Small intestine (tissue), 7 donors: Measurements from ENCODE around the gene ZSCAN10. TPM values are rescaled to one million over a fixed set of nuclear protein-coding genes. Genes with fewer than 3 reads are reported as not detected.
"Not testable (repeated sequence)": the region's sequence is repeated elsewhere in the genome, so short reads cannot be mapped to it uniquely, and the experiment has no call there.

Experiments
- DNase-seq, 2 donors: peaks; one replicate each; pipeline versions ENCODE4 v3.0.0 to v3.0.0-alpha.2; 2013
- FAIRE-seq: peaks from 2 replicates; lab custom pipeline; 2012; peaks lifted over from hg19 to GRCh38; lab: Jason Lieb, UNC
- H3K27ac ChIP-seq, 3 donors: one replicate each; pipeline ENCODE4 v1.5.1; 2013; ENCODE audit warnings: low read length in 2 of 3, mild to moderate bottlenecking in 2 of 3, control low read depth in 1 of 3, inconsistent platforms in 1 of 3, low read depth in 1 of 3, moderate library complexity in 1 of 3
- H3K27me3 ChIP-seq, 3 donors: one replicate each; pipeline ENCODE4 v1.6.1; 2013; ENCODE audit warnings: low read length in 3 of 3, inconsistent platforms in 1 of 3; ENCODE audit not compliant: control insufficient read depth in 3 of 3, insufficient read depth in 3 of 3
- H3K36me3 ChIP-seq, 3 donors: one replicate each; pipeline ENCODE4 v1.6.1; 2013; ENCODE audit warnings: low read length in 3 of 3, inconsistent platforms in 1 of 3, low read depth in 1 of 3, mild to moderate bottlenecking in 1 of 3, moderate library complexity in 1 of 3; ENCODE audit not compliant: control insufficient read depth in 3 of 3, insufficient read depth in 2 of 3
- H3K4me1 ChIP-seq, 3 donors: one replicate each; pipeline ENCODE4 v1.6.1; 2013; ENCODE audit warnings: low read length in 2 of 3, inconsistent platforms in 1 of 3, low read depth in 1 of 3, mild to moderate bottlenecking in 1 of 3, moderate library complexity in 1 of 3; ENCODE audit not compliant: control insufficient read depth in 3 of 3, insufficient read depth in 2 of 3
- H3K4me3 ChIP-seq, 3 donors: one replicate each; pipeline ENCODE4 v1.5.1; 2013; ENCODE audit warnings: low read length in 3 of 3, control low read depth in 1 of 3, inconsistent platforms in 1 of 3, low read depth in 1 of 3, mild to moderate bottlenecking in 1 of 3, moderate library complexity in 1 of 3
- H3K9me3 ChIP-seq, 2 donors: one replicate each; pipeline ENCODE4 v1.6.1; 2013; ENCODE audit warnings: low read depth in 1 of 2, low read length in 1 of 2; ENCODE audit not compliant: control insufficient read depth in 2 of 2, insufficient read depth in 1 of 2
- WGBS, 3 donors: extraction: QIAGEN DNeasy Blood & Tissue Kit; methylation state at CpG; one replicate each; pipeline ENCODE4 v1.1.7; 2013; 5-methylcytosine and 5-hydroxymethylcytosine counted together
- polyA plus RNA-seq, 4 donors: library from polyadenylated mRNA; stranded (reverse) in 3 of 4; unstranded in 1 of 4; fragments of 200-250 nt in 3 of 4; fragments of 120-200 nt in 1 of 4; gene quantifications; one replicate each; pipeline versions ENCODE4 v1.2.1 to v1.2.3, GENCODE V29; 2013
- donor health status: healthy with polysubstance abuse.
- donor health status: control.
- donor health status: control.
- donor health status: Bipolar disorder and iron deficiency.
- donor health status: healthy.

ZSCAN10 gene
- polyA plus RNA-seq, 4 donors = 0.03 to 0.46 TPM; not detected in 2

GRCh38 chr16:3057181-3058138 is 41.6 kb downstream of the ZSCAN10 start:
- DNase-seq (no peak), FAIRE-seq (no peak)
- H3K27me3 ChIP-seq = no peaks in the 10 kb centered on the region
- WGBS, 3 donors = 83 to 88% (median 88%) methylated on average over 20 to 22 of the region's 22 CpGs
- H3K9me3 ChIP-seq = no peaks in the 10 kb centered on the region
- no peak overlapping the region for H3K27ac ChIP-seq
- H3K4me1 ChIP-seq = peaks cover 4 to 13% (median 4%) of the 10 kb centered on the region in 3 donors
- peak overlapping the region in 2 of 3 donors; percentile 90 to 94 for H3K4me3 ChIP-seq
- peaks cover 0 to 14% (median 0%) of the 10 kb centered on the region in 3 donors for H3K36me3 ChIP-seq

- Histone ChIP-seq H3K4me3 (no peak overlapping the region), H3K4me1 (peaks cover 4 to 13% (median 4%) of the 10 kb centered on the region in 3 donors), H3K9me3 (no peaks in the 10 kb centered on the region), H3K36me3 (peaks cover 0 to 14% (median 0%) of the 10 kb centered on the region in 3 donors), H3K27ac (no peak overlapping the region), H3K27me3 (peaks cover 0 to under 1% (median 0%) of the 10 kb centered on the region in 3 donors)
- FAIRE-seq (no peak), DNase-seq (no peak)
- WGBS, 3 donors = 79 to 90% (median 89%) methylated on average over 17 to 19 of the region's 19 CpGs
Measured at GRCh38 chr16:3056336-3057180, 42.5 kb downstream of the ZSCAN10 start.

GRCh38 chr16:3055734-3056115 is 43.4 kb downstream of the ZSCAN10 start:
- not testable (repeated sequence) for H3K27ac ChIP-seq, H3K27me3 ChIP-seq, FAIRE-seq, DNase-seq, H3K9me3 ChIP-seq, H3K4me3 ChIP-seq
- H3K4me1 ChIP-seq = peaks cover 4 to 13% (median 4%) of the 10 kb centered on the region in 3 donors
- H3K36me3 ChIP-seq = peaks cover 0 to 14% (median 0%) of the 10 kb centered on the region in 3 donors
- 61 to 73% (median 73%) methylated on average over 9 of the region's 9 CpGs for WGBS, 3 donors

- no peaks in the 10 kb centered on the region for H3K9me3 ChIP-seq
- H3K27me3 ChIP-seq = peaks cover 0 to 15% (median 0%) of the 10 kb centered on the region in 3 donors
- DNase-seq (no peak), FAIRE-seq (no peak)
- no peak overlapping the region for H3K4me3 ChIP-seq
- H3K27ac ChIP-seq = peak overlapping the region in 1 of 3 donors; percentile 3
- H3K4me1 ChIP-seq = peaks cover 4 to 11% (median 4%) of the 10 kb centered on the region in 3 donors
- 72 to 82% (median 76%) methylated on average over 17 of the region's 17 CpGs for WGBS, 3 donors
- peaks cover 0 to 14% (median 0%) of the 10 kb centered on the region in 3 donors for H3K36me3 ChIP-seq
Measured at GRCh38 chr16:3054965-3055733, 43.9 kb downstream of the ZSCAN10 start.

GRCh38 chr16:3053330-3053710 is 45.8 kb downstream of the ZSCAN10 start:
- FAIRE-seq, H3K9me3 ChIP-seq, H3K4me3 ChIP-seq, DNase-seq, H3K4me1 ChIP-seq, H3K27ac ChIP-seq: not testable (repeated sequence)
- peaks cover 0 to 33% (median 0%) of the 10 kb centered on the region in 3 donors for H3K27me3 ChIP-seq
- 83 to 87% (median 85%) methylated on average over 8 to 13 of the region's 13 CpGs for WGBS, 3 donors
- H3K36me3 ChIP-seq = peaks cover 0 to 14% (median 0%) of the 10 kb centered on the region in 3 donors

- not testable (repeated sequence) for FAIRE-seq, H3K27ac ChIP-seq
Measured at GRCh38 chr16:3052571-3053329, 46.3 kb downstream of the ZSCAN10 start.

GRCh38 chr16:3051494-3051893 is 47.6 kb downstream of the ZSCAN10 start:
- H3K4me3 ChIP-seq = no peak overlapping the region
- H3K4me1 ChIP-seq = no peaks in the 10 kb centered on the region
- DNase-seq (no peak), FAIRE-seq (no peak)
- no peak overlapping the region for H3K27ac ChIP-seq
- peaks cover 0 to 51% (median 3%) of the 10 kb centered on the region in 3 donors for H3K27me3 ChIP-seq
- WGBS, 3 donors = 50 to 79% (median 53%) methylated on average over 9 of the region's 9 CpGs
- H3K36me3 ChIP-seq = peaks cover 0 to 11% (median 0%) of the 10 kb centered on the region in 3 donors
- no peaks in the 10 kb centered on the region for H3K9me3 ChIP-seq

More at GRCh38 chr16:3052571-3053329, 46.3 kb downstream of the ZSCAN10 start:
- not testable (repeated sequence) for DNase-seq, H3K9me3 ChIP-seq, H3K4me3 ChIP-seq, H3K4me1 ChIP-seq
- 72 to 86% (median 82%) methylated on average over 9 to 11 of the region's 12 CpGs for WGBS, 3 donors
- peaks cover 0 to 39% (median 0%) of the 10 kb centered on the region in 3 donors for H3K27me3 ChIP-seq
- H3K36me3 ChIP-seq = peaks cover 0 to 14% (median 0%) of the 10 kb centered on the region in 3 donors
